Caco-2 (cell line): Measurements from ENCODE around the gene FHOD3. TPM values are rescaled to one million over a fixed set of nuclear protein-coding genes. Genes with fewer than 3 reads are reported as not detected.

Experiments
- BruUV-seq: library from RNA; stranded (reverse); fragments of 400-500 nt; replicated peaks from 2 replicates; lab custom pipeline; 2021; lab: Mats Ljungman, UMichigan
- CTCF ChIA-PET: fragments of 300-600 bp; sonication (Branson Sonifier 250); formaldehyde crosslinking; loops from one replicate; lab custom pipeline; 2022; ENCODE audit warnings: antibody characterized with exemption; lab: Charles Lee
- POLR2A ChIA-PET: fragments of 300-600 bp; sonication (Branson Sonifier 250); formaldehyde crosslinking; loops from one replicate; lab custom pipeline; 2022; ENCODE audit warnings: antibody characterized with exemption; lab: Charles Lee
- DNase-seq, 2 experiments: peaks; one replicate each; pipeline versions ENCODE4 v3.0.0 to v3.0.0-alpha.2; 2020 to 2022
- H3K27me3 ChIP-seq: replicated peaks from 2 replicates; pipeline ENCODE4 v1.6.0; 2011; ENCODE audit warnings: low read length; ENCODE audit not compliant: control insufficient read depth, insufficient read depth
- H3K36me3 ChIP-seq: 2 replicates; pipeline ENCODE4 v1.5.1; 2011; ENCODE audit warnings: low read length; ENCODE audit not compliant: control insufficient read depth, insufficient read depth
- H3K4me1 ChIP-seq: fragments of 250-450 bp; sonication (Bioruptor Pico); 2 replicates; pipeline ENCODE4 v1.5.1; 2020; ENCODE audit warnings: mild to moderate bottlenecking
- H3K4me3 ChIP-seq: 2 replicates; pipeline ENCODE4 v1.5.1; 2011; ENCODE audit warnings: low read depth, mild to moderate bottlenecking, control low read depth, low read length
- H3K9me3 ChIP-seq: fragments of 250-450 bp; sonication (Bioruptor Pico); 2 replicates; pipeline ENCODE4 v1.5.1; 2020; ENCODE audit warnings: mild to moderate bottlenecking, moderate library complexity
- H3K27ac Mint-ChIP-seq: one replicate; pipeline ENCODE4 v1.8.0; 2022; ENCODE audit warnings: mixed read lengths; ENCODE audit not compliant: unreplicated experiment
- H3K27me3 Mint-ChIP-seq: one replicate; pipeline ENCODE4 v1.8.0; 2022; ENCODE audit warnings: mixed read lengths; ENCODE audit not compliant: insufficient read depth, unreplicated experiment
- H3K36me3 Mint-ChIP-seq: one replicate; pipeline ENCODE4 v1.8.0; 2022; ENCODE audit warnings: mild to moderate bottlenecking, mixed read lengths; ENCODE audit not compliant: insufficient read depth, unreplicated experiment
- H3K4me1 Mint-ChIP-seq: one replicate; pipeline ENCODE4 v1.8.0; 2022; ENCODE audit warnings: low read depth, mixed read lengths; ENCODE audit not compliant: unreplicated experiment
- H3K4me3 Mint-ChIP-seq: one replicate; pipeline ENCODE4 v1.8.0; 2022; ENCODE audit warnings: mild to moderate bottlenecking, moderate library complexity, mixed read lengths; ENCODE audit not compliant: unreplicated experiment
- H3K9me3 Mint-ChIP-seq: one replicate; pipeline ENCODE4 v1.8.0; 2022; ENCODE audit warnings: mixed read lengths; ENCODE audit not compliant: unreplicated experiment
- CTCF ChIP-seq, 2 experiments: fragments of 200-600 bp in 1 of 2; IDR thresholded peaks; 1 replicate in 1 of 2; 2 replicates in 1 of 2; pipeline versions ENCODE4 v1.5.1 to v1.8.0; 2011 to 2022; ENCODE audit warnings: antibody characterized with exemption in 1 of 2, control low read depth in 1 of 2, inconsistent platforms in 1 of 2, low read depth in 1 of 2, low read length in 1 of 2, mild to moderate bottlenecking in 1 of 2, moderate library complexity in 1 of 2; ENCODE audit not compliant: insufficient read depth in 1 of 2, severe bottlenecking in 1 of 2, unreplicated experiment in 1 of 2
- intact Hi-C: fragments of 100-400 bp; cut with micrococcal nuclease; formaldehyde crosslinking; loops from one replicate; pipeline ENCODE4 v1.10.0; 2022; ENCODE audit not compliant: unreplicated experiment
- total RNA-seq: library from RNA; stranded (reverse); gene quantifications from 2 replicates; pipeline ENCODE4 v1.2.3, GENCODE V29; 2022

FHOD3 gene
- total RNA-seq, 1 experiment from 2014 or later: not detected

- CTCF ChIA-PET: no interaction called here
- Histone ChIP-seq H3K36me3 (no peaks in the 10 kb centered on the region), H3K9me3 (no peaks in the 10 kb centered on the region), H3K4me1 (no peaks in the 10 kb centered on the region), H3K27me3 (no peaks in the 10 kb centered on the region), H3K4me3 (no peak overlapping the region)
- no peaks in the 10 kb centered on the region for H3K36me3 Mint-ChIP-seq
- peaks cover 6% of the 10 kb centered on the region for H3K27me3 Mint-ChIP-seq
- intact Hi-C loops: no loop called here
- no peaks in the 10 kb centered on the region for H3K4me1 Mint-ChIP-seq
- BruUV-seq: no TSS peak
- H3K9me3 Mint-ChIP-seq: no peaks in the 10 kb centered on the region
- no peak for TF ChIP-seq CTCF (IDR thresholded peaks at IDR 0.05; ENCODE audit: insufficient read depth in 1 of 2, low read depth in 1 of 2, low read length in 1 of 2, severe bottlenecking in 1 of 2, unreplicated experiment in 1 of 2)
- no peak overlapping the region for H3K27ac Mint-ChIP-seq
- POLR2A ChIA-PET: no interaction called here
- no peak overlapping the region for H3K4me3 Mint-ChIP-seq
- DNase-seq: no peak
Measured at GRCh38 chr18:36442717-36443116, 145.2 kb downstream of the FHOD3 start.

- Histone ChIP-seq H3K4me3 (no peak overlapping the region), H3K4me1 (no peaks in the 10 kb centered on the region), H3K27me3 (no peaks in the 10 kb centered on the region), H3K9me3 (no peaks in the 10 kb centered on the region), H3K36me3 (no peaks in the 10 kb centered on the region)
- intact Hi-C loops: no loop called here
- H3K36me3 Mint-ChIP-seq: no peaks in the 10 kb centered on the region
- no peaks in the 10 kb centered on the region for H3K9me3 Mint-ChIP-seq
- CTCF ChIA-PET: no interaction called here
- H3K4me3 Mint-ChIP-seq: no peak overlapping the region
- no peak overlapping the region for H3K27ac Mint-ChIP-seq
- H3K4me1 Mint-ChIP-seq: no peaks in the 10 kb centered on the region
- no peak for DNase-seq
- no TSS peak for BruUV-seq
- TF ChIP-seq CTCF (IDR thresholded peaks at IDR 0.05; ENCODE audit: insufficient read depth in 1 of 2, low read depth in 1 of 2, low read length in 1 of 2, severe bottlenecking in 1 of 2, unreplicated experiment in 1 of 2): no peak
- POLR2A ChIA-PET: no interaction called here
- peaks cover 4% of the 10 kb centered on the region for H3K27me3 Mint-ChIP-seq
Measured at GRCh38 chr18:36446059-36446458, 148.5 kb downstream of the FHOD3 start.

GRCh38 chr18:36448384-36449290 is 151.1 kb downstream of the FHOD3 start:
- H3K4me1 Mint-ChIP-seq: no peaks in the 10 kb centered on the region
- no TSS peak for BruUV-seq
- H3K27ac Mint-ChIP-seq: no peak overlapping the region
- no peaks in the 10 kb centered on the region for H3K4me1 ChIP-seq
- ChIA-PET POLR2A (no interaction called here), CTCF (no interaction called here)
- intact Hi-C loops: no loop called here
- H3K36me3 ChIP-seq: no peaks in the 10 kb centered on the region
- no peak overlapping the region for H3K4me3 Mint-ChIP-seq
- no peak for DNase-seq
- no peak for TF ChIP-seq CTCF (IDR thresholded peaks at IDR 0.05; ENCODE audit: insufficient read depth in 1 of 2, low read depth in 1 of 2, low read length in 1 of 2, severe bottlenecking in 1 of 2, unreplicated experiment in 1 of 2)
- no peaks in the 10 kb centered on the region for H3K36me3 Mint-ChIP-seq
- H3K27me3 ChIP-seq: no peaks in the 10 kb centered on the region
- H3K4me3 ChIP-seq: no peak overlapping the region
- H3K27me3 Mint-ChIP-seq: peaks cover 4% of the 10 kb centered on the region
- H3K9me3 ChIP-seq: no peaks in the 10 kb centered on the region
- H3K9me3 Mint-ChIP-seq: no peaks in the 10 kb centered on the region
